ENCODE data around the gene SNX8.
"Not testable (repeated sequence)": the region's sequence is repeated elsewhere in the genome, so short reads cannot be mapped to it uniquely, and the experiment has no call there.

The SNX8 gene

GRCh38 chr7:2314209-2314955 lies at the start of gene SNX8:
TSS of gene SNX8 (minus strand) at chr7:2314441. CDS start at chr7:2314421, 20 bp downstream.
- in situ Hi-C loops (cut with HindIII; ENCODE audit: low sequenced_read_pairs), result no loop called here

- in situ Hi-C loops (cut with HindIII; ENCODE audit: low sequenced_read_pairs), result no loop called here
Measured at GRCh38 chr7:2362385-2363088, 48.3 kb upstream of the SNX8 start.

GRCh38 chr7:2360796-2361195 lies 46.6 kb upstream of the SNX8 start:
- in situ Hi-C loops (cut with HindIII; ENCODE audit: low sequenced_read_pairs), result no loop called here

GRCh38 chr7:2359610-2360009 lies 45.4 kb upstream of the SNX8 start:
- in situ Hi-C loops (cut with HindIII; ENCODE audit: low sequenced_read_pairs), result no loop called here

- in situ Hi-C loops (cut with HindIII; ENCODE audit: low sequenced_read_pairs), result no loop called here
Measured at GRCh38 chr7:2358968-2359527, 44.8 kb upstream of the SNX8 start.

- in situ Hi-C loops (cut with HindIII; ENCODE audit: low sequenced_read_pairs), result no loop called here
Measured at GRCh38 chr7:2357571-2357970, 43.3 kb upstream of the SNX8 start.

- in situ Hi-C loops (cut with HindIII; ENCODE audit: low sequenced_read_pairs), result no loop called here
Measured at GRCh38 chr7:2357165-2357564, 42.9 kb upstream of the SNX8 start.

- in situ Hi-C loops (cut with HindIII; ENCODE audit: low sequenced_read_pairs), result no loop called here
Measured at GRCh38 chr7:2355705-2356008, 41.4 kb upstream of the SNX8 start.

- in situ Hi-C loops (cut with HindIII; ENCODE audit: low sequenced_read_pairs), result no loop called here
Measured at GRCh38 chr7:2354939-2355704, 40.9 kb upstream of the SNX8 start.

GRCh38 chr7:2354186-2354938 lies 40.1 kb upstream of the SNX8 start, which contains the start of gene EIF3B:
TSS of gene EIF3B (plus strand) at chr7:2354827. CDS start at chr7:2354922, 95 bp downstream.
- in situ Hi-C loops (cut with HindIII; ENCODE audit: low sequenced_read_pairs), result no loop called here

GRCh38 chr7:2353936-2354185 lies 39.6 kb upstream of the SNX8 start:
- in situ Hi-C loops (cut with HindIII; ENCODE audit: low sequenced_read_pairs), result no loop called here

- in situ Hi-C loops (cut with HindIII; ENCODE audit: low sequenced_read_pairs), result no loop called here
Measured at GRCh38 chr7:2353113-2353935, 39.1 kb upstream of the SNX8 start.

- in situ Hi-C loops (cut with HindIII; ENCODE audit: low sequenced_read_pairs), result no loop called here
Measured at GRCh38 chr7:2350861-2351260, 36.6 kb upstream of the SNX8 start.

GRCh38 chr7:2350055-2350454 lies 35.8 kb upstream of the SNX8 start:
- in situ Hi-C loops (cut with HindIII; ENCODE audit: low sequenced_read_pairs), result no loop called here

GRCh38 chr7:2347351-2348063 lies 33.3 kb upstream of the SNX8 start:
- in situ Hi-C loops (cut with HindIII; ENCODE audit: low sequenced_read_pairs), result not testable (repeated sequence)

- in situ Hi-C loops (cut with HindIII; ENCODE audit: low sequenced_read_pairs), result no loop called here
Measured at GRCh38 chr7:2336626-2337299, 22.5 kb upstream of the SNX8 start.

GRCh38 chr7:2332606-2333231 lies 18.5 kb upstream of the SNX8 start:
- in situ Hi-C loops (cut with HindIII; ENCODE audit: low sequenced_read_pairs), result not testable (repeated sequence)

- in situ Hi-C loops (cut with HindIII; ENCODE audit: low sequenced_read_pairs), result no loop called here
Measured at GRCh38 chr7:2331707-2332106, 17.5 kb upstream of the SNX8 start.

GRCh38 chr7:2330493-2330892 lies 16.3 kb upstream of the SNX8 start:
- in situ Hi-C loops (cut with HindIII; ENCODE audit: low sequenced_read_pairs), result no loop called here
